NOMO-1 treated with DMSO at 0.1 percent for 48 hours (cell line): ENCODE results near the gene AGTPBP1.

ENCODE experiments used
- DNase-seq: peaks from one replicate; lab custom pipeline; 2025; ENCODE audit not compliant: unreplicated experiment; lab: John Stamatoyannopoulos, UW

The AGTPBP1 gene

GRCh38 chr9:85502815-85503655 lies 238.7 kb downstream of the AGTPBP1 start:
- no peak for DNase-seq

- DNase-seq, result no peak
Measured at GRCh38 chr9:85501882-85502281, 239.9 kb downstream of the AGTPBP1 start.

GRCh38 chr9:85501456-85501855 lies 240.3 kb downstream of the AGTPBP1 start:
- DNase-seq, result no peak
